Measurements from ENCODE around the gene DOCK9. TPM values are rescaled to one million over a fixed set of nuclear protein-coding genes. Genes with fewer than 3 reads are reported as not detected.

DOCK9 gene
- total and polyA plus RNA-seq, 2 experiments from 2014 or later = 32.8 to 39.1 TPM

- no peak for TF ChIP-seq CTCF (IDR thresholded peaks at IDR 0.05; ENCODE audit: low read depth, low read length)
- Histone ChIP-seq H3K27me3 (no peaks in the 10 kb centered on the region), H3K9me3 (ENCODE audit: low read depth) (no peaks in the 10 kb centered on the region), H3K4me1 (ENCODE audit: low read depth) (peaks cover 31% of the 10 kb centered on the region), H3K36me3 (no peaks in the 10 kb centered on the region), H3K4me3 (no peak overlapping the region), H3K27ac (no peak overlapping the region)
- DNase-seq (ENCODE audit: low read depth in 1 of 2, low spot score in 1 of 2) = no peak
Measured at GRCh38 chr13:98941536-98941935, 36.3 kb downstream of the DOCK9 start.

- H3K27ac ChIP-seq = no peak overlapping the region
- no peaks in the 10 kb centered on the region for H3K27me3 ChIP-seq
- no peaks in the 10 kb centered on the region for H3K36me3 ChIP-seq
- no peak for DNase-seq (ENCODE audit: low read depth in 1 of 2, low spot score in 1 of 2)
- TF ChIP-seq CTCF (IDR thresholded peaks at IDR 0.05; ENCODE audit: low read depth, low read length) = no peak
- H3K4me3 ChIP-seq = no peak overlapping the region
- H3K4me1 ChIP-seq (ENCODE audit: low read depth) = peaks cover 27% of the 10 kb centered on the region
- no peaks in the 10 kb centered on the region for H3K9me3 ChIP-seq (ENCODE audit: low read depth)
Measured at GRCh38 chr13:98941126-98941525, 36.7 kb downstream of the DOCK9 start.

GRCh38 chr13:98940325-98941001 lies 37.4 kb downstream of the DOCK9 start:
- no peak for TF ChIP-seq CTCF (IDR thresholded peaks at IDR 0.05; ENCODE audit: low read depth, low read length)
- Histone ChIP-seq H3K4me3 (no peak overlapping the region), H3K27ac (no peak overlapping the region), H3K9me3 (ENCODE audit: low read depth) (no peaks in the 10 kb centered on the region), H3K4me1 (ENCODE audit: low read depth) (peaks cover 21% of the 10 kb centered on the region), H3K27me3 (no peaks in the 10 kb centered on the region), H3K36me3 (no peaks in the 10 kb centered on the region)
- DNase-seq (ENCODE audit: low read depth in 1 of 2, low spot score in 1 of 2) = no peak

- peak in 1 of 2 donors; percentile 22 for DNase-seq (ENCODE audit: low read depth in 1 of 2, low spot score in 1 of 2)
- H3K27ac ChIP-seq = no peak overlapping the region
- no peaks in the 10 kb centered on the region for H3K9me3 ChIP-seq (ENCODE audit: low read depth)
- H3K36me3 ChIP-seq = no peaks in the 10 kb centered on the region
- no peaks in the 10 kb centered on the region for H3K27me3 ChIP-seq
- peaks cover 16% of the 10 kb centered on the region for H3K4me1 ChIP-seq (ENCODE audit: low read depth)
- no peak overlapping the region for H3K4me3 ChIP-seq
- TF ChIP-seq CTCF (IDR thresholded peaks at IDR 0.05; ENCODE audit: low read depth, low read length) = no peak
Measured at GRCh38 chr13:98939660-98940191, 38.1 kb downstream of the DOCK9 start.

- peaks cover 12% of the 10 kb centered on the region for H3K4me1 ChIP-seq (ENCODE audit: low read depth)
- no peak overlapping the region for H3K4me3 ChIP-seq
- H3K27ac ChIP-seq = no peak overlapping the region
- no peaks in the 10 kb centered on the region for H3K27me3 ChIP-seq
- no peaks in the 10 kb centered on the region for H3K9me3 ChIP-seq (ENCODE audit: low read depth)
- TF ChIP-seq CTCF (IDR thresholded peaks at IDR 0.05; ENCODE audit: low read depth, low read length) = no peak
- H3K36me3 ChIP-seq = no peaks in the 10 kb centered on the region
- peak in 1 of 2 donors; percentile 68 for DNase-seq (ENCODE audit: low read depth in 1 of 2, low spot score in 1 of 2)
Measured at GRCh38 chr13:98938801-98939200, 39.1 kb downstream of the DOCK9 start.
